Lower leg skin (tissue), 4 donors: ENCODE measurements around the gene SCPEP1. TPM values are rescaled to one million over a fixed set of nuclear protein-coding genes. Genes with fewer than 3 reads are reported as not detected.
A peak's percentile ranks its signal among the peaks of the same experiment; 100 is the strongest.

ENCODE experiments used
- DNase-seq, 2 donors: peaks; one replicate each; pipeline ENCODE4 v3.0.0-alpha.2; 2019; ENCODE audit warnings: low spot score in 2 of 2
- H3K4me3 ChIP-seq: fragments of 200-600 bp; sonication (generic); 2 replicates; pipeline ENCODE4 v1.5.1; 2017; ENCODE audit warnings: mild to moderate bottlenecking, low read depth; ENCODE audit not compliant: poor library complexity, severe bottlenecking
- CTCF ChIP-seq, 3 donors: fragments of 450-650 bp; IDR thresholded peaks; one replicate each; pipeline ENCODE4 v1.5.1; 2016; ENCODE audit warnings: antibody characterized with exemption in 3 of 3, mild to moderate bottlenecking in 3 of 3, moderate library complexity in 2 of 3
- POLR2A ChIP-seq, 2 donors: fragments of 450-650 bp; IDR thresholded peaks; one replicate each; pipeline ENCODE4 v1.6.1; 2016 to 2017; ENCODE audit warnings: antibody characterized with exemption in 2 of 2, mild to moderate bottlenecking in 1 of 2, moderate library complexity in 1 of 2
- WGBS, 2 donors: methylation state at CpG; one replicate each; pipeline ENCODE4 v1.1.5; 2018; 5-methylcytosine and 5-hydroxymethylcytosine counted together
- intact Hi-C: fragments of 100-400 bp; cut with DNase I; formaldehyde crosslinking; loops from one replicate; pipeline ENCODE4 v1.15.0; 2023; ENCODE audit warnings: low total_unique reads
- total RNA-seq, 4 donors: library from RNA; depleted of rRNA; stranded (reverse); fragments of >200 nt; gene quantifications; one replicate each; pipeline ENCODE4 v1.1.0, GENCODE V29; 2016

Gene SCPEP1
- total RNA-seq, 4 donors from 2014 or later, result 88.3 to 173 (median 126) TPM

GRCh38 chr17:57038486-57038885 lies 60.6 kb downstream of the SCPEP1 start:
- TF ChIP-seq POLR2A (IDR thresholded peaks at IDR 0.05) (no peak), CTCF (IDR thresholded peaks at IDR 0.05) (no peak)
- 58 to 69% methylated on average over 3 of the region's 3 CpGs for WGBS, 2 donors
- DNase-seq, result no peak
- intact Hi-C loops, result no loop called here
- no peak overlapping the region for H3K4me3 ChIP-seq

- H3K4me3 ChIP-seq, result no peak overlapping the region
- DNase-seq, result no peak
- 60 to 75% methylated on average over 2 of the region's 2 CpGs for WGBS, 2 donors
- TF ChIP-seq POLR2A (IDR thresholded peaks at IDR 0.05) (no peak), CTCF (IDR thresholded peaks at IDR 0.05) (no peak)
- intact Hi-C loops, result no loop called here
Observed at GRCh38 chr17:57040571-57040970, 62.6 kb downstream of the SCPEP1 start.

GRCh38 chr17:57043276-57043675 lies 65.3 kb downstream of the SCPEP1 start:
- WGBS, 2 donors, result 80 to 84% methylated on average over 4 of the region's 4 CpGs
- TF ChIP-seq CTCF (IDR thresholded peaks at IDR 0.05), result no peak
- no peak for TF ChIP-seq POLR2A (IDR thresholded peaks at IDR 0.05)
- intact Hi-C loops, result no loop called here
- H3K4me3 ChIP-seq, result no peak overlapping the region
- DNase-seq, result no peak

GRCh38 chr17:57044976-57045867 lies 67.3 kb downstream of the SCPEP1 start:
- 34 to 52% methylated on average over 46 to 47 of the region's 49 CpGs for WGBS, 2 donors
- peak overlapping the region; percentile 2 for H3K4me3 ChIP-seq
- TF ChIP-seq POLR2A (IDR thresholded peaks at IDR 0.05) (no peak), CTCF (IDR thresholded peaks at IDR 0.05) (no peak)
- intact Hi-C loops, result no loop called here
- DNase-seq, result no peak

GRCh38 chr17:57045868-57046704 lies 68.2 kb downstream of the SCPEP1 start:
- intact Hi-C loops, result no loop called here
- no peak for DNase-seq
- H3K4me3 ChIP-seq, result peak overlapping the region; percentile 2
- TF ChIP-seq CTCF (IDR thresholded peaks at IDR 0.05) (no peak), POLR2A (IDR thresholded peaks at IDR 0.05) (no peak)
- 37 to 56% methylated on average over 43 to 57 of the region's 69 CpGs for WGBS, 2 donors
